Right renal cortex interstitium (tissue), 3 donors: ENCODE data around the gene ERAL1. TPM values are rescaled to one million over a fixed set of nuclear protein-coding genes. Genes with fewer than 3 reads are reported as not detected.
"Not testable (repeated sequence)": the region's sequence is repeated elsewhere in the genome, so short reads cannot be mapped to it uniquely, and the experiment has no call there.

Experiments used
- DNase-seq, 3 donors: peaks; one replicate each; pipeline ENCODE4 v3.0.0-alpha.2; 2013; ENCODE audit warnings: low read depth in 3 of 3, low spot score in 2 of 3
- polyA plus RNA-seq, 3 donors: library from polyadenylated mRNA; unstranded; fragments of 120-200 nt; gene quantifications; one replicate each; pipeline ENCODE4 v1.2.1, GENCODE V29; 2013; ENCODE audit not compliant: insufficient read length in 3 of 3

ERAL1 gene
- polyA plus RNA-seq, 3 donors = 60.4 to 70.7 (median 65.0) TPM

GRCh38 chr17:28877150-28877711 lies 22.4 kb downstream of the ERAL1 start:
- not testable (repeated sequence) for DNase-seq

- no peak for DNase-seq
Measured at GRCh38 chr17:28878158-28878910, 23.5 kb downstream of the ERAL1 start.

- no peak for DNase-seq
Measured at GRCh38 chr17:28878981-28879380, 24.2 kb downstream of the ERAL1 start.

- DNase-seq = no peak
Measured at GRCh38 chr17:28879886-28880571, 25.2 kb downstream of the ERAL1 start.

- no peak for DNase-seq
Measured at GRCh38 chr17:28880572-28880945, 25.7 kb downstream of the ERAL1 start.

- DNase-seq = no peak
Measured at GRCh38 chr17:28881533-28882056, 26.8 kb downstream of the ERAL1 start.

- no peak for DNase-seq
Measured at GRCh38 chr17:28882154-28882895, 27.5 kb downstream of the ERAL1 start.

GRCh38 chr17:28883967-28884702 lies 29.3 kb downstream of the ERAL1 start:
- no peak for DNase-seq

GRCh38 chr17:28885363-28885762 lies 30.5 kb downstream of the ERAL1 start:
- no peak for DNase-seq

- DNase-seq = no peak
Measured at GRCh38 chr17:28885951-28886350, 31.1 kb downstream of the ERAL1 start.

GRCh38 chr17:28887871-28888471 lies 33.2 kb downstream of the ERAL1 start:
- DNase-seq = no peak

- no peak for DNase-seq
Measured at GRCh38 chr17:28888832-28889231, 34.0 kb downstream of the ERAL1 start.

GRCh38 chr17:28889996-28890395 lies 35.2 kb downstream of the ERAL1 start:
- DNase-seq = no peak

GRCh38 chr17:28891201-28891600 lies 36.4 kb downstream of the ERAL1 start:
- no peak for DNase-seq

GRCh38 chr17:28892024-28892423 lies 37.2 kb downstream of the ERAL1 start:
- DNase-seq = no peak

- not testable (repeated sequence) for DNase-seq
Measured at GRCh38 chr17:28893248-28894183, 38.7 kb downstream of the ERAL1 start.

- DNase-seq = no peak
Measured at GRCh38 chr17:28895794-28896447, 41.1 kb downstream of the ERAL1 start.

GRCh38 chr17:28896491-28896883 lies 41.7 kb downstream of the ERAL1 start:
- DNase-seq = no peak
